ENCODE measurements around the gene MAPK7. TPM values are rescaled to one million over a fixed set of nuclear protein-coding genes. Genes with fewer than 3 reads are reported as not detected.

The MAPK7 gene
- total RNA-seq, 4 donors from 2014 or later, result 15.3 to 112 (median 48.3) TPM

DNA sequence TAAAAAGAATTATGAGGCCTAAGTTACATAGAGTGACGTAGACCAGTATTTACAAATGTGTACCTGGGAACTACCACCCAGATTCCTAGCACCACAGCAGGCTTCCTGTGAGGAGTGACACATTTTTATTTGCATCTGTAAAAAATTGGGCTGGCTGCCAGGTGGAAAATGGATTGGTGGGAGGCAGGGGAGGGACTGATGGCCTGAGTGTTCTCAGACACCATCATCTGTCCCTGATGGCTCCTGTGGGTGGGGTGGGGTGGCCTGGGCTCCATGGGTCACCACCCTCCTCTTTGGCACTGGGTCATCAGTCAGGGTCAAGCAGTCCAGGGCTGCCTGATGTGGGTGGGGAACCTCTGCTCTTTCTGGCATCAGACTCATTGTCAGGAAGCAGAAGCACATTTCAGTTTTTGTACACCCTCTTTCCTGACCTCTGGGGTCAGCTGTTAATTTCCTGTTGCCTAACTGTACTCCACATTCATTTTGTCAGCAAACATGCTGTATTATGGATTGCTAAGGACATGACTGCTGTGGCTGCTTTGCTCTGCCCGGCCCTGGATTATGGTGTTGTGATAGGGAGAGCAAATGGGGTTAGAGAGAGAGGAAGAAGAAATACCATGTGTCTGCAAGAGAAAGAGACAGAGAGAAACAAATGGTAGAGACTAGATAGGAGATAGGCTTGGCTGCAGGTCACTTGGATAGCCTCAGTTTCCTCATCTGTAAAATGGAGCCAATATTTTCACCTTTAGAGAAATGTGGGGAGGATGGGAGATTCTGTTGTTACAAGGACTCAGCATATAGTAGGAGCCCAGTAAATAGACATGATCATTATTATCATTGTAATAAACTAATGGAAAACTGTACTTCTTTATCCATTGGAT, 20.2 kb downstream of the MAPK7 start:
- Histone ChIP-seq H3K9me3 (no peaks in the 10 kb centered on the region), H3K4me1 (peaks cover 27 to 56% (median 36%) of the 10 kb centered on the region in 4 donors), H3K4me3 (no peak overlapping the region), H3K27ac (peak overlapping the region; percentile 78 to 90 (median 84)), H3K27me3 (no peaks in the 10 kb centered on the region), H3K36me3 (no peaks in the 10 kb centered on the region)
- TF ChIP-seq, protein P1, sequence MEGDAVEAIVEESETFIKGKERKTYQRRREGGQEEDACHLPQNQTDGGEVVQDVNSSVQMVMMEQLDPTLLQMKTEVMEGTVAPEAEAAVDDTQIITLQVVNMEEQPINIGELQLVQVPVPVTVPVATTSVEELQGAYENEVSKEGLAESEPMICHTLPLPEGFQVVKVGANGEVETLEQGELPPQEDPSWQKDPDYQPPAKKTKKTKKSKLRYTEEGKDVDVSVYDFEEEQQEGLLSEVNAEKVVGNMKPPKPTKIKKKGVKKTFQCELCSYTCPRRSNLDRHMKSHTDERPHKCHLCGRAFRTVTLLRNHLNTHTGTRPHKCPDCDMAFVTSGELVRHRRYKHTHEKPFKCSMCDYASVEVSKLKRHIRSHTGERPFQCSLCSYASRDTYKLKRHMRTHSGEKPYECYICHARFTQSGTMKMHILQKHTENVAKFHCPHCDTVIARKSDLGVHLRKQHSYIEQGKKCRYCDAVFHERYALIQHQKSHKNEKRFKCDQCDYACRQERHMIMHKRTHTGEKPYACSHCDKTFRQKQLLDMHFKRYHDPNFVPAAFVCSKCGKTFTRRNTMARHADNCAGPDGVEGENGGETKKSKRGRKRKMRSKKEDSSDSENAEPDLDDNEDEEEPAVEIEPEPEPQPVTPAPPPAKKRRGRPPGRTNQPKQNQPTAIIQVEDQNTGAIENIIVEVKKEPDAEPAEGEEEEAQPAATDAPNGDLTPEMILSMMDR (IDR thresholded peaks at IDR 0.05), result no peak
- peak in 2 of 3 donors; percentile 11 to 26 for TF ChIP-seq POLR2AphosphoS5 (IDR thresholded peaks at IDR 0.05)
- TF ChIP-seq EP300 (IDR thresholded peaks at IDR 0.05; ENCODE audit: low read depth), result peak; percentile 52
- DNase-seq, result peak; percentile 85
- in situ Hi-C loops (cut with MboI; ENCODE audit: low pct_ligation_motif_present in 1 of 4, low pct_unique_long_range_greater_than_20kb in 1 of 4, low sequenced_read_pairs in 3 of 4), result no loop called here
- 22 to 56% methylated on average over 1 to 2 of the region's 2 CpGs for WGBS, 2 donors (ENCODE audit: low coverage in 1 of 2)
- intact Hi-C loops (cut with DNase I; ENCODE audit: low total_unique reads), result no loop called here

DNA sequence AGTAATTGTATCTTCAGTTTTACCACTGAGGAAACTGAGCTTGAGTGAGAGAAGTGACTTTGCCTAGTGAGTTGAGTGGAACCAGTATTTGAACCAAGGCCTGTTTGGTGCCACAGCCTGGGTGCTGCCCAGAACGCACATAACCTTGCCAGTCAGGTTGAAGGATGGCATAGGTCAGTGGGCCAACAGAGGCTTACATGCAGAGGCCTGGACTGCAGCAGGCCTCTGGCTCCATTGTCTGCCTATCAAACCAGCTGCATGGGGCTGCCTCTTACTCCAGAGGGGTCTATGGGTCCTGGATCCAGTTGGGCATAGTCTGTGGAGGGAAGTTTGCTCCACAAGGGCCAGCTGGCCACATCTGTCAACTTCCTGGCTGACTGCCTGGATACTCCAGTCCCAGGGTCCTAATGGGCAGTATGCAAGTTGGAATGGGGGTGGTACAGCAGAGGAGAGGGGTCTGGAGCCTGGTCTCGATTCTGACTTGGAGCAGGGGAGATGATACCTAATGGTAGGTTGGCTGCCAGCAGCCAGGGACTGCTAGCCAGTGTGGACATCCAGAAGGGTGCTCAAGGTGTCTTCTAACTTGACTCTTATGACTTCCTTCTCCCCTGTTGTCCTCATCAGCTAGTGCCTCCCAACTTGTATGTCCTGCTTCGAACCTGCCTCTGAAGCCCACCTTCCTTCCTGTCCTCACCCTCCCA, 21.6 kb downstream of the MAPK7 start:
- Histone ChIP-seq H3K27ac (peak overlapping the region; percentile 3 to 88 (median 26)), H3K4me1 (peaks cover 27 to 56% (median 36%) of the 10 kb centered on the region in 4 donors), H3K9me3 (no peaks in the 10 kb centered on the region), H3K36me3 (no peaks in the 10 kb centered on the region), H3K27me3 (no peaks in the 10 kb centered on the region), H3K4me3 (no peak overlapping the region)
- TF ChIP-seq, protein P1 (IDR thresholded peaks at IDR 0.05), result no peak
- TF ChIP-seq POLR2A (IDR thresholded peaks at IDR 0.05) (no peak), EP300 (IDR thresholded peaks at IDR 0.05; ENCODE audit: low read depth) (no peak), POLR2AphosphoS5 (IDR thresholded peaks at IDR 0.05) (no peak)
- DNase-seq, result no peak
- 81 to 100% methylated on average over 1 to 3 of the region's 3 CpGs for WGBS, 2 donors (ENCODE audit: low coverage in 1 of 2)
- intact Hi-C loops (cut with DNase I; ENCODE audit: low total_unique reads) (no loop called here), in situ Hi-C loops (cut with MboI; ENCODE audit: low pct_ligation_motif_present in 1 of 4, low pct_unique_long_range_greater_than_20kb in 1 of 4, low sequenced_read_pairs in 3 of 4) (no loop called here)

DNA sequence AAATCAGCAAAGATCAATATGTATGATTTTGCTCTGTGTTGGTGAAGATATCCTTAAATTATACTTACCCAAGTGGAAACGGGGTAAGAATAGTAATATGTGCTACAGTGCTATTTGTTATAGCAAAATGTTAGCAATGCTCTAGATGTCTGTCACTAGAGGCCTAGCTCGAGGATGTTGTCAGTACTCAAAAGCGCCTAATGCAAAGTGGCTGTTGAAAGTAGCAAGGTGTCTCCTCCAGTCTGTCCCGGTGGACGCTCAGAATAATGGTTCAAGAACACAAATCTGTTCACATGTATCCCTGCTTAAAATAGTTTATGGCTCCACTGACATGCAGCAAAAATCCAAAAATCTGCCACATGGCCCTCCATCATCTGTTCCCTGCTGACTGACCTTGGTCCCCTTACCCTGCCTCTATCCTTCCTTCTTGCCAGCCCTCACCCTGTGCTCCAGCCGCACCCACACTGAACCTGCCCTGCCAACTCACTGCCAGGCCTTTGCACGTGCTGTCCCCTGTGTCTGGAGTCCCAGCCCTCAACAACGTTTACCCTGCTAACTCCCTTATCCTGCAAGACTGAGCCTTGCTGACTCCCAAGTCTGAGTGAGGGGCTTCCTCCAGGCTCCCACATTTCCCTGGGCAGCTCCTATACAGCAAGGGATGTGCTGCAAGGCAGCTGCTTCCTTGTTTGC, 23.2 kb downstream of the MAPK7 start:
- no peaks in the 10 kb centered on the region for H3K9me3 ChIP-seq
- in situ Hi-C loops (cut with MboI; ENCODE audit: low pct_ligation_motif_present in 1 of 4, low pct_unique_long_range_greater_than_20kb in 1 of 4, low sequenced_read_pairs in 3 of 4), result no loop called here
- H3K4me3 ChIP-seq, result no peak overlapping the region
- intact Hi-C loops (cut with DNase I; ENCODE audit: low total_unique reads), result no loop called here
- H3K36me3 ChIP-seq, result no peaks in the 10 kb centered on the region
- DNase-seq, result peak; percentile 69
- TF ChIP-seq, protein P1 (IDR thresholded peaks at IDR 0.05), result no peak
- TF ChIP-seq POLR2A (IDR thresholded peaks at IDR 0.05), result no peak
- TF ChIP-seq EP300 (IDR thresholded peaks at IDR 0.05; ENCODE audit: low read depth), result no peak
- H3K27ac ChIP-seq, result peak overlapping the region; percentile 31 to 67 (median 42)
- H3K27me3 ChIP-seq, result no peaks in the 10 kb centered on the region
- 40 to 64% methylated on average over 4 to 8 of the region's 8 CpGs for WGBS, 2 donors (ENCODE audit: low coverage in 1 of 2)
- peaks cover 27 to 56% (median 36%) of the 10 kb centered on the region in 4 donors for H3K4me1 ChIP-seq

DNA sequence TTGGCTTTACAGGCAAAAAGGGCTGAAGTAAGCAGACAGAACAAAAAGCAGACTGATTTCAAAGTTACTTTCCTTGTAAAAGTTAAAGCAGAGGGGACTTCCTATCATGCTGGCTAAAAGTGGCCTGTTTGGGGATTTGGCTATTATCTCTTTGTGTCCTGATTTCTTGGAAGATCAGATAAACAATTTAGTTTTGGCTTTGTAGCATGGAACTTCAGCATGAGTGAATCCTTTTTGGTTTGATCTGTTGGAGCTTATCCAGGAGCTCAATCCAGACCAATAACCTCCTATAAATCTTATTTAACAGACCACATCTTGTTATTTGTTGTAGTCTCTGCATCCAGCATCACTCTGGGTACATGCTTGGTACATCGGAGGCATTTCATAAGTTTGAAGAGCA, 23.9 kb downstream of the MAPK7 start:
- intact Hi-C loops (cut with DNase I; ENCODE audit: low total_unique reads), result no loop called here
- 63% methylated on average over 1 of the region's 1 CpG; no CpG with 5 or more reads in 1 of the 2 donors for WGBS, 2 donors (ENCODE audit: low coverage in 1 of 2)
- Histone ChIP-seq H3K4me3 (no peak overlapping the region), H3K27me3 (no peaks in the 10 kb centered on the region), H3K4me1 (peaks cover 27 to 53% (median 34%) of the 10 kb centered on the region in 4 donors), H3K27ac (peak overlapping the region; percentile 31 to 67 (median 42)), H3K9me3 (no peaks in the 10 kb centered on the region), H3K36me3 (no peaks in the 10 kb centered on the region)
- TF ChIP-seq POLR2A (IDR thresholded peaks at IDR 0.05) (no peak), EP300 (IDR thresholded peaks at IDR 0.05; ENCODE audit: low read depth) (no peak), POLR2AphosphoS5 (IDR thresholded peaks at IDR 0.05) (no peak)
- TF ChIP-seq, protein P1 (IDR thresholded peaks at IDR 0.05), result no peak
- in situ Hi-C loops (cut with MboI; ENCODE audit: low pct_ligation_motif_present in 1 of 4, low pct_unique_long_range_greater_than_20kb in 1 of 4, low sequenced_read_pairs in 3 of 4), result no loop called here
- no peak for DNase-seq

Measured in transverse colon (tissue), 4 donors.